Upper lobe of left lung (tissue), 6 donors: ENCODE data around the gene PNCK. TPM values are rescaled to one million over a fixed set of nuclear protein-coding genes. Genes with fewer than 3 reads are reported as not detected.
"Not testable (repeated sequence)": the region's sequence is repeated elsewhere in the genome, so short reads cannot be mapped to it uniquely, and the experiment has no call there.

ENCODE experiments used
- ATAC-seq, 2 donors: fragments of 200-7000 bp; cut with Tn5 transposase; one replicate each; pipeline ENCODE4 v1.9.1; 2022; ENCODE audit warnings: mild to moderate bottlenecking in 2 of 2, moderate library complexity in 2 of 2; ENCODE audit not compliant: low FRiP score in 2 of 2
- DNase-seq, 2 donors: peaks; one replicate each; pipeline ENCODE4 v3.0.0-alpha.2; 2019 to 2020
- H3K27ac ChIP-seq, 4 donors: fragments of 200-600 bp; sonication (generic); one replicate each; pipeline ENCODE4 v1.5.1; 2016 to 2019
- H3K27me3 ChIP-seq, 4 donors: fragments of 200-600 bp; sonication (generic); one replicate each; pipeline ENCODE4 v1.5.1; 2017 to 2019
- H3K36me3 ChIP-seq, 4 donors: fragments of 200-600 bp; sonication (generic); one replicate each; pipeline ENCODE4 v1.5.1; 2016 to 2019
- H3K4me1 ChIP-seq, 4 donors: fragments of 200-600 bp; sonication (generic); one replicate each; pipeline ENCODE4 v1.5.1; 2018 to 2019
- H3K4me3 ChIP-seq, 4 donors: fragments of 200-600 bp; sonication (generic); one replicate each; pipeline ENCODE4 v1.5.1; 2017 to 2019; ENCODE audit warnings: mild to moderate bottlenecking in 2 of 4, moderate library complexity in 1 of 4
- H3K9me3 ChIP-seq, 4 donors: fragments of 200-600 bp; sonication (generic); one replicate each; pipeline ENCODE4 v1.5.1; 2018 to 2019
- EP300 ChIP-seq, 4 donors: sonication (generic); formaldehyde crosslinking; IDR thresholded peaks; one replicate each; pipeline ENCODE4 v1.5.1; 2017; ENCODE audit warnings: antibody characterized with exemption in 4 of 4, control low read depth in 2 of 4
- POLR2A ChIP-seq, 4 donors: fragments of 450-650 bp; IDR thresholded peaks; one replicate each; pipeline ENCODE4 v1.5.1; 2016 to 2017; ENCODE audit warnings: antibody characterized with exemption in 4 of 4, mild to moderate bottlenecking in 2 of 4
- POLR2AphosphoS5 ChIP-seq, 2 donors: sonication (generic); formaldehyde crosslinking; IDR thresholded peaks; one replicate each; pipeline ENCODE4 v1.5.1; 2017; ENCODE audit warnings: antibody characterized with exemption in 2 of 2
- WGBS, 2 donors: methylation state at CpG; one replicate each; pipeline ENCODE4 v1.1.5; 2017 to 2018; 5-methylcytosine and 5-hydroxymethylcytosine counted together
- total RNA-seq, 6 donors: library from RNA; depleted of rRNA in 4 of 6; stranded (reverse); fragments of >200 nt in 4 of 6; gene quantifications; one replicate each; pipeline versions ENCODE4 v1.1.0 to v1.2.1, GENCODE V29; 2016 to 2021
- TF ChIP-seq, protein P1 (sequence below), 6 experiments: fragments of 450-650 bp in 4 of 6; fragments of 200-600 bp in 2 of 6; sonication (generic) in 2 of 6; IDR thresholded peaks; one replicate each; pipeline ENCODE4 v1.5.1; 2016 to 2019; ENCODE audit warnings: antibody characterized with exemption in 6 of 6
- donor health status: DM: no; HTN: no; CAD: no; lungs with moderate emphysema.
- donor health status: DM: no; HTN: yes; CAD: no; lungs with severe emphysema.

PNCK gene
- total RNA-seq, 6 donors from 2014 or later = 0.47 to 5.2 TPM; not detected in 4

DNA sequence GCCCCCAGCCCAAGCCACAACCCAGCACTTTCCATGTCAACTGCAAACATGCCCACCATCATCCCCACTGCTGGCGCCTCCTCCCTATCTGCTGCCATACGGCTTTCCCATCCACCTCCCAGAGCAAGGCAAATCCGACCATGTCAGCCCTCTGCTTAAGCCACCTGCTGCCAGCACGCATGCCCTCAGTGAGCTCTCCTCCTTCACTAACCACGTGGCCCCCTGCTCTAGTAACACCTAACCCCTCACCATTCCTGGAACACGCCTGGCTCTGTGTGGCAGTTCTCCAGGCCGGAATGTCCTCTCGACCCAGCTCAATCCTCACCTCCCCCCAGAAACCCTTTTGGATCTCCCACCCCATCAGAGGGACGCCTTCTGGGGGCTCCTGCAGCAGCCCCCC lies 33.2 kb upstream of the PNCK start:
- Histone ChIP-seq H3K36me3 (peaks cover 0 to 53% (median 17%) of the 10 kb centered on the region in 4 donors), H3K4me1 (peaks cover 0 to 8% (median 2%) of the 10 kb centered on the region in 4 donors), H3K4me3 (no peak overlapping the region), H3K9me3 (no peaks in the 10 kb centered on the region), H3K27ac (no peak overlapping the region), H3K27me3 (no peaks in the 10 kb centered on the region)
- WGBS, 2 donors = 80 to 92% methylated on average over 9 of the region's 9 CpGs
- ATAC-seq (no peak), DNase-seq (no peak)
- no peak for TF ChIP-seq POLR2A (IDR thresholded peaks at IDR 0.05)
- TF ChIP-seq POLR2AphosphoS5 (IDR thresholded peaks at IDR 0.05) = no peak
- TF ChIP-seq, protein P1, sequence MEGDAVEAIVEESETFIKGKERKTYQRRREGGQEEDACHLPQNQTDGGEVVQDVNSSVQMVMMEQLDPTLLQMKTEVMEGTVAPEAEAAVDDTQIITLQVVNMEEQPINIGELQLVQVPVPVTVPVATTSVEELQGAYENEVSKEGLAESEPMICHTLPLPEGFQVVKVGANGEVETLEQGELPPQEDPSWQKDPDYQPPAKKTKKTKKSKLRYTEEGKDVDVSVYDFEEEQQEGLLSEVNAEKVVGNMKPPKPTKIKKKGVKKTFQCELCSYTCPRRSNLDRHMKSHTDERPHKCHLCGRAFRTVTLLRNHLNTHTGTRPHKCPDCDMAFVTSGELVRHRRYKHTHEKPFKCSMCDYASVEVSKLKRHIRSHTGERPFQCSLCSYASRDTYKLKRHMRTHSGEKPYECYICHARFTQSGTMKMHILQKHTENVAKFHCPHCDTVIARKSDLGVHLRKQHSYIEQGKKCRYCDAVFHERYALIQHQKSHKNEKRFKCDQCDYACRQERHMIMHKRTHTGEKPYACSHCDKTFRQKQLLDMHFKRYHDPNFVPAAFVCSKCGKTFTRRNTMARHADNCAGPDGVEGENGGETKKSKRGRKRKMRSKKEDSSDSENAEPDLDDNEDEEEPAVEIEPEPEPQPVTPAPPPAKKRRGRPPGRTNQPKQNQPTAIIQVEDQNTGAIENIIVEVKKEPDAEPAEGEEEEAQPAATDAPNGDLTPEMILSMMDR (IDR thresholded peaks at IDR 0.05) = no peak
- no peak for TF ChIP-seq EP300 (IDR thresholded peaks at IDR 0.05)

DNA sequence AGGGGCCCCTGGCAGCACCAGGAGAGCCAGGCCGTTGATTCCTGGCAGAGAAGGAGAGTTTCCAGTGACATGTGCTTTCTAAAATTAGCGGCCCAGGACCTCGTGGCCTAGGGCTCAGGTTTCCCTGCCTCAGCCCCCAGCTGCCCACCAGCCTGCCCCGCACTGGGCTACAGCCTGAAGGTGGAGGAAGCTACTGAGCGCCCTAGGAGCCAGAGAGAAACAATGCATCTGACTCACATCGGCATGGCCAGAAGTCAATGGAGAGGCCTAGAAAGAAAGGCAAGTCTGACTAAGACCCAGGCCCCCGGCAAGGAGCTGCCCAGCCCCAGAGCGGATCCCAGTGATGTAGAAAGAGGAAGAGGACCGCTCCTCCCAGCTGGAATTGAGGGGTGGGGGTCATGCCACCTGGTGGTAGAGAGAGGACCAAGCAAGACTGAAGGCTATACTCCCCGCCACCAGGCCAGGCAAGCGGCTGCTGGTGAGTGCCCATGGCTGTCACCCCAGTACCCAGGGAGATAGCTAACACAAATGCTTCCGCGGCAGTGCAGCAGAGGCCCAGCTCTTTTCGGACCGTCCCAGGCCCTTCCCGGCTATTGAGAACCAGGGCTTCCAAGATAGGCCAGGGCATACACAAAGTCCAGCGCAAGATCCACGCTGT lies 31.9 kb upstream of the PNCK start:
- DNase-seq, H3K4me3 ChIP-seq: not testable (repeated sequence)
- WGBS, 2 donors = 87% methylated on average over 18 of the region's 18 CpGs; no CpG with 5 or more reads in 1 of the 2 donors

DNA sequence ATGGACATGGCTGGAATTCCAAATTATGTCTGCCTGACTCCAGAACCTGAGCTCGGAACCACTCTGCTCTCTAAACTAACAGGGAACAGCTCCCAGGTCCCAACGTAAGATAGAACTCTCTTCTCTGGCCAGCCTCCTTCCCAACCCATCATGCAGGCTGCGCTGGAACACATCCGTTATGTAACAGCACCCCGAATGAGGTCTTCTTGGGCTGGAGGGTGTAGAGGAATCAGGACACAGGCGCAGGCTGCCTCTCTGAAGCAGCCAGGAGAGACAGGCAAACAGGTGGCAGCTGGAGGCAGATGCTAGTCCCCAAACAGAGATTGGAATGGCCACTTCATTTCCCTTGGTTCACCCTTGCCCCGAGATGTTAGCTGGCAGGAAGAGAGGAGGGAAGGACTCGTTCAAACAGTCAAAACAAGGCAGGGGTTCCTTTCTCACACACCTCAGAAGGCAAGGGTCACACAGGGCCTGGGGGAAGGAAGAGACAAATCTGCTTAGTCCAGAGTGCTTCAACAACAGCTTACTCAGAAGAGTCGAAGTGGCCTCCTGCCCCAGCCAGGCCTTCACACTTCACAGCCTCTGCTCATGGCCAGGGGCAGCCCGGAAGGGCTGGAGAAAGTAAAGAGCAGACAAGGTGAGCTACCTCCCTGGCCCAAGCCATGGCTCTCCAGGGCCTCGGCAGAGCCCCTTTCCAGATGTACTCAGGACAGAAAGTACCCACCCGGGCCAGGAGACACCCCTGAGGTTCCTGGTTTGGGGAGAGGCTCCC lies 31.2 kb upstream of the PNCK start:
- H3K4me1 ChIP-seq, ATAC-seq, DNase-seq, H3K27me3 ChIP-seq, H3K27ac ChIP-seq, H3K9me3 ChIP-seq, H3K4me3 ChIP-seq: not testable (repeated sequence)
- peaks cover 0 to 58% (median 18%) of the 10 kb centered on the region in 4 donors for H3K36me3 ChIP-seq
- WGBS, 2 donors = 71 to 80% methylated on average over 1 to 12 of the region's 12 CpGs

More for the DNA sequence above, 31.9 kb upstream of the PNCK start:
- not testable (repeated sequence) for ATAC-seq, H3K27me3 ChIP-seq, H3K4me1 ChIP-seq, H3K27ac ChIP-seq, H3K9me3 ChIP-seq
- H3K36me3 ChIP-seq = peaks cover 0 to 62% (median 21%) of the 10 kb centered on the region in 4 donors

DNA sequence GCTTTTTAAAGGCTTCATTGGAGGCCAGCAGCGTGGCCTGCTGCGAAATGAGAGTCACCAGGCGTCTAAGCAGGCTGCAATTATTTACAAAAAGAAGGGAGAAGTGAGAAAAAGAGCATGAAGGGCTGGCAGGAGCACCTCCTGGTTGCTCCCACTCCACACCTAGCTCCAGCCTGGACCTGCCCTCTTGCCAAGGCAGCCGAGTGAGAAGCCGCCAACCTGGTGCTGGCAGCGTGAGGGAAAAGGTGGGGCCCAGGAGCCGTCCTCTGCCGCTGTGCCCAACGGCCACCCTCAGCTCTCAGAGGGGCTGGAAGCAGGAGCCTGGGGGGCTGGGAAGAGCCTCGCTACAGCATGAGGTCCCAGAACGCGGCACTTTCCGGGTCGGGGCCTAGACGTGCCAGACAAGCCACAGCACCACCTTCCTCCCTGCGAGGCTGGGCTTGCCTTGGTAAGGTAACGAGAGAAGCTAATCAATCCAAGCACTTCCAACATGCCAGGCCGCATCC lies 30.5 kb upstream of the PNCK start:
- 84 to 100% methylated on average over 7 to 16 of the region's 18 CpGs for WGBS, 2 donors
- no peak for TF ChIP-seq POLR2A (IDR thresholded peaks at IDR 0.05)
- no peak for TF ChIP-seq EP300 (IDR thresholded peaks at IDR 0.05)
- no peak for TF ChIP-seq POLR2AphosphoS5 (IDR thresholded peaks at IDR 0.05)
- TF ChIP-seq, protein P1 (IDR thresholded peaks at IDR 0.05) = no peak
- H3K36me3 ChIP-seq = peaks cover 0 to 58% (median 17%) of the 10 kb centered on the region in 4 donors
- H3K4me1 ChIP-seq = peaks cover 0 to 8% (median 2%) of the 10 kb centered on the region in 4 donors
- H3K9me3 ChIP-seq = no peaks in the 10 kb centered on the region
- no peak for DNase-seq
- no peak overlapping the region for H3K27ac ChIP-seq
- H3K27me3 ChIP-seq = no peaks in the 10 kb centered on the region
- no peak overlapping the region for H3K4me3 ChIP-seq
- ATAC-seq = no peak

DNA sequence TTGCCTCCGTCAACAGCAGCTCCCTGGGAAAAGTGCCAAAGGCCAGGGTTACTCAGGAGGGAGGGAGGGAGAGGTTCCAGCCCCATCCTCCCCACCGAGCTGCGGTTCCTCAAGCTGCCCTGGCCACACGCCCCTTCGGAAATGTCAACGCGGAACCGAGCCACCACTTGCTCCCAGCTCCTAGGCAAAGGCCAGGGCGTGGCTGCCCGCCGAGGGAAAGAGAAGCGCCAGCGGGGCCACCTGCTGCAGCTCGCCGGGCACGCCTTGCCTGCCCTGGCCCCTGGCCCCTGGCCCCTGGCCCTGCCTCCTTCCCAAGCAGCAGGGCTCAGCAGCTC lies 29.4 kb upstream of the PNCK start:
- TF ChIP-seq POLR2A (IDR thresholded peaks at IDR 0.05) = no peak
- no peak for TF ChIP-seq POLR2AphosphoS5 (IDR thresholded peaks at IDR 0.05)
- no peak for TF ChIP-seq EP300 (IDR thresholded peaks at IDR 0.05)
- TF ChIP-seq, protein P1 (IDR thresholded peaks at IDR 0.05) = no peak
- ATAC-seq (no peak), DNase-seq (peak; percentile 50 to 63)
- Histone ChIP-seq H3K36me3 (peaks cover 0 to 59% (median 17%) of the 10 kb centered on the region in 4 donors), H3K27me3 (no peaks in the 10 kb centered on the region), H3K4me3 (no peak overlapping the region), H3K27ac (no peak overlapping the region), H3K9me3 (no peaks in the 10 kb centered on the region), H3K4me1 (peaks cover 0 to 8% (median 2%) of the 10 kb centered on the region in 4 donors)
- WGBS, 2 donors = 66 to 73% methylated on average over 9 to 16 of the region's 16 CpGs
